Stimulated activated CD4-positive, alpha-beta T cell treated with anti-CD3 and anti-CD28 coated beads, Interleukin-15, amount 100 ng/mL, for 48 hours (primary cell): ENCODE measurements around the gene RNASET2.

ENCODE experiments used
- DNase-seq, 2 donors: peaks; one replicate each; pipeline ENCODE4 v3.0.0-alpha.2; 2020; ENCODE audit warnings: low read depth in 2 of 2

RNASET2 gene

DNA sequence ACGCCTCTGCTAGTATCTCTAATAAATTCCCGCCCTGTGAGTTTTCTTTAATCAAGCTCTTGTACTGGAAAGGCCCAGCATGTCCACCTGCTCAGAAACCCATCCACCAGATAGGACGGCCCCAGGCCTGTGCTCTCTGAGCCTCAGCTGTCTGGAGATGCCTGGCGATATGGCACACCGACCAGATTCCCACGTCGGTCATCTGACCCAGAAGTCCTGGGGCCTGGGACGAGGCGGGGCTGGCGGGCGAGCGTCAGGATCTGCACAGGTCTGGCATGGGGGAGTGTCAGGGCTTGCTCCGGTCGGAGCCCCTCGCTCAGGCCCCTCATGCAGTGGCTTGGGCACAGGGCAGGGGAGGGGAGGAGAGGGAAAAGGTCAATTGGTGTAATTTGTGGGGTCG, 10.2 kb downstream of the RNASET2 start:
- DNase-seq: no peak

- no peak for DNase-seq
These were observed 11.6 kb downstream of the RNASET2 start for GRCh38 chr6:166944666-166945256.

GRCh38 chr6:166942393-166943168, 13.8 kb downstream of the RNASET2 start:
- peak; percentile 68 to 69 for DNase-seq

DNA sequence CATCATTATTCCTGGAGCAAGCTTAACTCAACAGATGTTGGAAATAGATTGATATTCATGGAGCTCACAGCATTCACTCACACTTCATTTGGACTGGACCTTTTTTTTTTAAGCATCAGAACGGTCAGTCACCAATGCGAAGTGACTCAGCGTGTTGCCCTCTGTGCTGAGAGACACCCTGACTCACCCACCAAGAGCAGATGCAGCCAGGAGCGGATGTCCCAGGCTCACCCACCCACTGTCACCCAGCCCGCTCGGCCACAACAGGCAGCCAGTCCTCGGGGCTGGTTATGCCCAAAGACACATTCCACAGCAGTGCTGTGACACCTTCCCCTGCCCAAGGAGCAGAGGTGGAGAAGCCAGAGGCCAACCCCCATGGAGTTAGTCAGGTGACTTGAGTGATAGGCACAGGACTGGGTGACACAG, 15.7 kb downstream of the RNASET2 start:
- DNase-seq: no peak

GRCh38 chr6:166939894-166940293, 16.5 kb downstream of the RNASET2 start:
- DNase-seq: no peak

- no peak for DNase-seq
These were observed 17.0 kb downstream of the RNASET2 start for GRCh38 chr6:166939345-166939744.

DNA sequence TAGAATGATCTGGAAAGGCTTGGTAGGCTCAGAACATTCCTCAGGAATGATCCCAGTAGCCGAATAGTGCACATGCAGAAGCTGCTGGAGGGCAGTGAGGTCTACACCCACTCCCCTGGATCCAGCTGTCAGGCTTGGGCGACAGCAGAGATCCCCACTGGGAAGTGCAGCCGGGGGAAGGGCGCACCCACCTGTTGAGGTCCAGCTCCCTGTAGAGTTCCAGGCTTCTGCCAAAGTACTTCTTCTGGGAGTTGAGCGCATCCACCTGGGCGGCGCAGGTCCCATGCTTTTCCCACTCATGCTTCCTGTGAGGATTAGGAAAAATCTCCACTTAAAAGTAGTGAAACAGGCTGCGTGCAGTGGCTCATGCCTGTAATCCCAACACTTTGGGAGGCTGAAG, 17.6 kb downstream of the RNASET2 start:
- DNase-seq: no peak

- DNase-seq: no peak
These were observed 18.2 kb downstream of the RNASET2 start for GRCh38 chr6:166938150-166938549.

DNA sequence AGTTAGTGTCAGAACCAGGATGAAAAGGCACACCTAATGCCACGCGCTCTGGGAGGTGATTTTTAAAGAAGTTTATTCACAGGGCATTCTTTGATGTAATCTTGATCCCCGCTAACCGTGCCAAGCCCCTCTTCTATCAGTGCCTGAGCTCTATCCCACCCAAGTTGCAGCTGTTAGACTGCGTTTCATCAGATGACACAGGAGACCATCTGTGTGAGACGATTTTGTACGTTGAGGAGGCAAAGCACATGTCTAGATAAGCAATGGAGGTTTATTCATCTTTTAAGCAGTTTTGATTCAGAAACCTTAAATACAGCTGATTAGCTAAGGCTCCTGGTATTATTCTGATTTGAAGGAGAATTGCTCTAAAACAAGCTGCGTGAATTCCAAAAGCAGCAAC, 18.6 kb downstream of the RNASET2 start:
- DNase-seq: no peak

DNA sequence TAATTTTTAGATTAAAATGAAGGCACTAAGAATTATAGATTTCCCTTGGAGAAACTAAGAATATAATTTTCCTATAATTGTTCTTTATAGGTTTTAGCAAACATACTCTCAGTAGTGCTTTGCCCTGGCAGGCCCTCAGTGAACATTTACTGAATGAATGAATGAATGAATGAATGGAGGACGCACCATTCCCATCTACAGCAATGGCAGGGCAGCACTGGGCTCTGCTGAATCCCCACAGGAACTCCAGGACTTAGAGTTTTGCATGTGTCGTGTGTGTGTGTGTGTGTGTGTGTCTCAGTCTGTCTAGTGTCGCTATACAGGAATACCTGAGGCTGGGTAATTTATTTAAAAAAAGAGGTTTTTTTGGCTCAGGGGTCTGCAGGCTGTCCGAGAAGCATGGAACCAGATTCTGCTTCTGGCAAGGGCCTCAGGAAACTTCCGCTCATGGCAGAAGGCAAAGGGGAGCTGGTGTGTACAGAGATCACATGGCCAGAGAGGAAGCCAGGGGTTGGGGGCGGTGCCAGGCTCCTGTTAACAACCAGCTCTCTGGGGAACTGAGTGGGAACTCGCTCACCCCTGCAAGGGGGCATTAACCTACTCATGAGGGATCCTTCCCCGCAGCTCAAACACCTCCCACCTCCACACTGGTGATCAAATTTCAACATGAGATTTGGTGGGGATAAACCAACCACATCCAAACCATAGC, 20.1 kb downstream of the RNASET2 start:
- no peak for DNase-seq

DNA sequence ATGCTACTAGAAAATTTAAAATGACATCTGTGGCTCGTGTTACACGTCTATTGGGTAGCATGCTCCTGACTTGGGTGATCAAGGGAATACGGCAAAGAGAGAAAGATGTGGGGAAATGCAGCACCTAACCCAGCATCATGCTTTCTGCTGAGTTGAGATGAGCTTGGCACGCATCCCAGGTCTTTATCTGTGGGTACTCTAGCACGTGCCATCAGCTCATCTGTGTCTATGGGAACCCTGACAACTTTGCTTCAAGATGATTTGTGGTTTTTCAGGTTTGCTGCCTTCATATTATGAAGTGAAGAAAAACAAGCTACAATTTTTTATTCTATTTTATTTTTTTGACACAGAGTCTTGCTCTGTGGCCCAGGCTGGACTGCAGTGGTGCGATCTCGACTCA, 21.0 kb downstream of the RNASET2 start:
- DNase-seq: no peak

- DNase-seq: no peak
These were observed 22.2 kb downstream of the RNASET2 start for GRCh38 chr6:166934174-166934573.

DNA sequence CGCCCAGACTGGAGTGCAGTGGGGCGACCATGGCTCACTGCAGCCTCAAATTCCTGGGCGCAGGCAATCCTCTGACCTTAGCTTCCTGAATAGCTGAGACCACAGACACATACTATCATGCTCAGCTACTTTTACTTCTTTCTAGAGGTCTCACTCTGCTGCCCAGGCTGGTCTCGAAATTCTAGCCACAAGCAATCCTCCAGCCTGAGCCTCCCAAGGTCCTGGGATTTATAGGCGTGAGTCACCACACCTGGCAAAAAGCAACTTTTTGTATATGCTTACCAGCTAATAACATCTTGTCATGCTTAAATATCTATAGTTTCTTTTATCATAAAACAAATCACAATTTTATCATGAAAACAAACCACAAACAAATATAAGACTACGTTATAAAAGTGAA, 23.0 kb downstream of the RNASET2 start:
- DNase-seq: no peak

- no peak for DNase-seq
These were observed 23.7 kb downstream of the RNASET2 start for GRCh38 chr6:166932616-166933015.

DNA sequence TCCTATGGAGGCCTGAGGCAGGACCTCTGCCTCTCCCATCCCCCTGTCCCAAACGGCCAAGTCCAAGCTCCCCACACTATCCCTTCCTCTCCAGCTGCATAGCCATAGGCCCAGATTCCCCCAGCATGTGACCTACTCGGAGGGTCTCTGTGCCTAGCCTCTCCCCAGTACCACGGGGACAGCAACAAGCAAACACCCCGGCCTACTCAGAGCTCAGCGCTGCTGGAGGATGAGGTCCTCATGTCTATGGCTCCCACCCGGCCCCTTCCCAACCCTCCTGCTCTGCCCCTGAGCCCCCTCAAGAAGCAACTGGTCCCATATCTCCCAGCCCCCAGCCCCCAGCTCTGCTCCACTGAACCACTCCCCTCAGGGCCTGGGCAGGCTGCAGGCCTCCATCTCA, 24.2 kb downstream of the RNASET2 start:
- no peak for DNase-seq

DNA sequence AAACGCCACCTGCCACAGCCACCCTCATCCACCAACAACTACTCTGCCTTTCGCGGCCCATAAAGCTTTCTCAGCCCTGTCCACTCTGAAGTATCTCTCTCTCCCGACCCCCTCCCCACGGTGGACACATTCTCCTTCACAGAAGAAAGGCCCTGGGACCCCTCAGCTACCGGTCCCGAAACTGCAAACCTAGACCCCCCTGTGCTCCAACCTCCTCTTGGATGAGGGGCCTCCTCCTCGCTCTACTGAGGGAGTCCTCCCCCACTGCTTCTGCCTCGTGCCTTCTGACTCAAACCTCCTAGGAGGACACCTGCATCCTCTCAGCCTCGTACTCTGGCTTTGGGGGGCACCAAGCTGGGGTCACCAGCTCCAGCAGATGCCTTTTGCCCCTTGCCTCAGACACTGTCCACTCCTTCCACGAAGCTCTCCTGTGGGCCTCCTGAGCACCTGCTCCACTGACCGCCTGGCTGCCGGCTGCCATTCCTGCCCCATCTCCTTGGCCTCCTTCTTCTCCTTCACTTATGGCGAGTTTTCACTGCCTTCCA, 24.9 kb downstream of the RNASET2 start:
- DNase-seq: no peak

GRCh38 chr6:166930354-166930891, 25.9 kb downstream of the RNASET2 start:
- DNase-seq: no peak

- no peak for DNase-seq
These were observed 26.7 kb downstream of the RNASET2 start for GRCh38 chr6:166929542-166930189.

- DNase-seq: no peak
These were observed 27.5 kb downstream of the RNASET2 start for GRCh38 chr6:166928644-166929541.

DNA sequence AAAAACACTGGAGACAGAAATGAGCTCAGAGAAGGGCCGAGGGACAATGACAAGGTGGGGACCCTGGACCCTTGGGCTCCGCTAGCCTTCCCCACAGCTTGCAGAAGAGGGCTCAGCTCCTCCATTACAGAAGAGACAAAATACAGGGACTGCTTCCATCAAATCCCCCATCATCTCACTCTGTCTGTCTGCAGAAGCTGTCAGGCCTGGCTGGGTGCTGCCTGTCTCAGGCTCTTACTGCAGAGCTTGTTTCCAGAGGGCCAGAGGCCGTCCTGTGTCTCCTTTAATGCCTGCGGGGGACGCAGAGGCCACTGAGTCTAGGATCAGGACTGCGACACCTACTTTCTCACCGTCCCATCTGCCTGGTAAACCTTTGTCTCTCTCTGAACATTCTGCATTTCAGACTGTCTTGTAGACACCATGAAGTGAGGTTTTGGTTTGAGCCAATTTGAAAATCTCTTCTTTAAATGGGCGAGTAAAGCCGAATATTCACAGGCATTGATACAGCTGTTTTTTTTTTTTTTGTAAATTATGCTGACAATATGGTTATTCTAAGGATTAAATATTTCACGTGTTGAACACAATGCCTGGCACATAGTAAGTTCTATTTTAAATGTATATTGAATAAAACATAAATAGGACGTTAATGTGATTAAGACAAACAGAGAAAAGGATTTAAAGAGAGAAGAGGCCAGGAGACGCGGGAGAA, 28.3 kb downstream of the RNASET2 start:
- DNase-seq: no peak
